Ecto neural progenitor cell (in vitro differentiated cells): ENCODE data around the gene TUBA1B.

ENCODE experiments used
- DNase-seq: peaks from one replicate; pipeline ENCODE4 v3.0.0-alpha.2; 2018; ENCODE audit warnings: low spot score

Gene TUBA1B

DNA sequence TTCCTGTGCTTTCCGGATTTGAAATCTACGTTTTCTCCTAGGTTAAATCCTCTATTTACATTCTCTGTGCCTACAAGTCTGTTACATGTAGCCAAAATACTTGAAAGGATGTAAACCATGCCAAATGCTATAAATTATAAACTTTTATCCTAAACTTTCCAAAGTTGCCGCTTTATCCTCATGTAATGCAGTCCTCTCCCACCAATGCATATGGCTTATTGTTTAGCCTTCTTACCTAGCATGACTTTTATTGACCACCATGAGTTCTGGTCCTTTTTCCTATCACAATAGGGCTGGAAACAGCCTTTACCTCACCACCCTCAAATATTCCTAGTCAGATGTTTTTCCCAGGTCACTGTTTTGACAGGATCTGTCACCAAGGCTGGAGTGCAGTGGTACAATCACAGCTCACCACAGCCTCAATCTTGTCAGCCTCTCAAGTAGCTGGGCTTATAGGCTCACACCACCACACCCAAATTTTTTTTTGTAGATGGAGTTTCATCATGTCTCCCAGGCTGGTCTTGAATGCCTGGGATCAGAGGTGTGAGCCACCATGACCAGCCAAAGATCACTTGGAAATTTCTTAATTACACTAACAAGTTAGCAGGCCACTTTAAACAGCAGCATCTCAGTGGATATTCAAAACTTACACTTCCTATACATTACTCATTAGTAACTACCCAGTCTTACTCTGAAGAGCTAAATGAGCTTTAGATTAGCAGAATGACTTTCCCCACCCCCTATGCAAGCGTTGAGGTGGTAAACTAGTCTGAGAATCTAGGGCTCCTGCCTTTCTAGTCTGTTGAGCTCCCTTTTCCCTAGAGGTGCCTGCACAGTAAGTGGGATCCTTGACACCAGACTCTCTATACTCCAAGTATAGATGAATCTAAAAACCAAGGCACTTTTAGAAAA is 4.1 kb downstream of the TUBA1B start:
- DNase-seq = no peak

DNA sequence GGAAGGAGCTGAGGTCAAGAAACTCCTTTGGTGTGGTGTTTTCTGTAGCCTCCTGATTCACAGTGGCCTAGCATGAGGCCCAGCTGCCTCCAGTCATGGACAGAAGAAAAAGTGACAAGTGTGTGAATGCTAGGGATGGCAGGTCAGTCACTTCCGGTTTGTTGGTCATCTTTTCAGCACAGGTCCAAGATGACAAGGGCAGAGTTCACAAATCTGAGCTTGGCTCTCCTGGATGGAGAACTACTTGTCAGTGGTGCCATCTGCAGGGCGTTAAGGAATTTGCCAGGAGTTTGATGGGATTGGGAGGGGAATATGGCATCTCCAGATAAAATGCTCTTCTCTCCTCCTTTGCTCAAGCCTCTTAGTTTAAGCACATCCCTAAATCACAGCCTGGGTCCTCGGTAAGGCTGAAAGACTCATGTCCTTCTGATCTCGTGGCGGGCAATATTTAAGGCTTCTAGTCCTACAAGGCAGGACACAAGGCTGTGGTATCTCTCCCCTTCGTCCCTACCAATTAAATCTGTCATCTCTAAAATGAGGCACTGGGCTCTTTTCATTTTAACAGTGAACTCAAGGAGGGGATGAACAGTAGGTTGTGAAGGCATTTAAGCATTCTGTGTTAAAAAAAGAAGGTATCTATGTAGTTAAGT is 10.0 kb downstream of the TUBA1B start:
- peak; percentile 66 for DNase-seq

DNA sequence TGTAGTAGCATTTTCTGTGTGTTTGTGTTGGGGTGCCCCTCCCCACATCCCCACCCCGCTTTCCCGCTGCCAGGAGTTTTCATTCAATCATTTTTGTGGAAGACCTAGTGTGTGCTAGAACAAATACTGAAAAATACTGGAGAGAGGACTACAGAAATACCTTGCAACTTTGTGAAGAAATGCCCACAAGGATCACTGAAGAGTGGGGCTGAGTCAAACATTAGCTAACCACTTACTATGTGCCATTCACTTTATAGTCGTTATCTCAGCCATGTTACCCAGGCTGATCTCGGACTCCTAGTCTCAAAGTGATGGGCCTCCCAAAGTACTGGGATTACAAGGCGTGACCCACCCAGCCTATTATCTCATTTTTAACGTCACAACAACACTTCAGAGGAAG is 20.0 kb downstream of the TUBA1B start:
- DNase-seq = no peak

DNA sequence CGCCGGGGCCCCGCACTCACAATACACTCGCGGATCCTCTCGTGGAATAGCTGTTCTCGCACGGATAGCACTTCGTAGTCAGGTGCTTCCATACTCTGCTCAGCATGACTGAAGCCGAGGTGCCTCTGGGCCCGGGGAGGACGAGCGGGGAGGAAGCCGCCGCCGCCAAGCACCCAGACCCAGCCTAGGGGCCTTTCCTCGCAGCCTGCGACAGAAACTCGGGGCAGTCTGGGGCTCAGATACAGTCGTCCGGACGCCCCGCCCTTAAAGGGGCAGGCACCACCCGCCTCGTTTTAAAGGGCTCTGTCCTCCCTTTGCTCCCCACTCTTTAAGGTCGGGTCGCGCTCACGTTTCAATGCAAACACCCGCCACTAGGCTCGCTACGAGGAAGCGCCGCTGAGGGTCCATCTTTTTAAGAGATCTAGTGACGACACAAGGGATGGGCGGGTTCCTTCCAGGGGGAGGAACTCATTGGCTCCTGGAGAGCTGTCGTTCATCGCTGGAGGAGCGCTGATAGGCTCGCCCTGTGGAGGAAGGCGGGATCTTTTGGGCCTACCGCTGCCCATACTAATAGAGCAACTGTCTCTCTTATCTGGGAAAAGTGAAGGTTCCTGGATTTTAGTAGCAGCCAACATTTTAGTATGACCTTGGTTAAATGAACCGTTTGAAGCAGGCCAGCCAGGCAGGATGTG is 20.6 kb downstream of the TUBA1B start, which contains the start of gene LMBR1L:
LMBR1L (minus strand) TSS at position 384 of the 692 bp plus-strand sequence; CDS start at position 92, 292 bp downstream.
- DNase-seq = peak; percentile 97

- peak; percentile 75 for DNase-seq
Measured at GRCh38 chr12:49109641-49110463, 21.3 kb downstream of the TUBA1B start.

GRCh38 chr12:49108958-49109404 is 22.2 kb downstream of the TUBA1B start:
- DNase-seq = no peak

GRCh38 chr12:49105504-49106084 is 25.6 kb downstream of the TUBA1B start:
- DNase-seq = no peak

DNA sequence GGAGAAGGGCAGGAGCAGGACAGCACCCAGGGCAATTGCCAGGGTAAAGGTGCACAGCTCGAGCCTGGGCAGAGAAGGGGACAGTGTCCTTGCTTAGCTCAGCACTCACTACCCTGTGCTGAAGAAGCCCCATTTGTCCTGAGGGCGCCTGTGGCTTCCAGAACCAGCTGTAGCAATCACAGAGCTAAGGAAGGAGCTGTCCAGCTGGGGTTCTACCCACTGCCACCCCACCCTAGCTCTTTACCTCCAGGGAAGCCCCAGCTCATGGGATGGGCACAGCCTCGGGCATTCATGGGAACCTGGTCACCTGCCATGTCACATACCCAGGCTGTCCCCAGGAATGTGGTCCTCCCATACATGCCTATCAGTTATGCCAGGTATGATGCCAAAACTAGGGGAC is 26.4 kb downstream of the TUBA1B start:
- no peak for DNase-seq

DNA sequence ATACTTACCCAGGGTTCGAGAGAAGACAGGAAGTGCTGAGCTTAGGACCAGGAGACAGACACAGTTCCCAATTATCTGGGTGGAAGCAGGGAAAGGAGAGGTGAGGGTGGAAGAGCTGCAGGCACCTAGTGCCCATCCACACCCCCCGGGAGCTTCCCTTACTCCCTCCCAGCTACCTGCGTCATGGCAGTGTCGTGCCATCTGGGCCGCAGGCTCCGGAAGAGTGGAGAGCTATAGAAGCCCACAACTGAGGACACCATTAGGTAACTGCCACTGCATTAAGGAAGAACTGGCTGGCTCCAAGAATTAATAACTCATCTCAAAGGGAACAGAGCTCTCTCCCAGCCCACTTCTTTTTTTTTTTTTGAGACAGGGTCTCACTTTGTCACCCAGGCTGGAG is 30.8 kb downstream of the TUBA1B start:
- no peak for DNase-seq

GRCh38 chr12:49098703-49099102 is 32.5 kb downstream of the TUBA1B start:
- no peak for DNase-seq

GRCh38 chr12:49098035-49098451 is 33.2 kb downstream of the TUBA1B start:
- DNase-seq = peak; percentile 86

- DNase-seq = no peak
Measured at GRCh38 chr12:49097381-49097780, 33.8 kb downstream of the TUBA1B start.

- no peak for DNase-seq
Measured at GRCh38 chr12:49094975-49095365, 36.2 kb downstream of the TUBA1B start.

GRCh38 chr12:49094160-49094974 is 36.8 kb downstream of the TUBA1B start, which contains the start of gene DHH:
Gene DHH (minus strand): TSS chr12:49094801. CDS start chr12:49094512, 289 bp downstream.
- DNase-seq = peak; percentile 83

- DNase-seq = peak; percentile 63
Measured at GRCh38 chr12:49093792-49094159, 37.4 kb downstream of the TUBA1B start.

GRCh38 chr12:49092816-49093406 is 38.3 kb downstream of the TUBA1B start:
- no peak for DNase-seq

DNA sequence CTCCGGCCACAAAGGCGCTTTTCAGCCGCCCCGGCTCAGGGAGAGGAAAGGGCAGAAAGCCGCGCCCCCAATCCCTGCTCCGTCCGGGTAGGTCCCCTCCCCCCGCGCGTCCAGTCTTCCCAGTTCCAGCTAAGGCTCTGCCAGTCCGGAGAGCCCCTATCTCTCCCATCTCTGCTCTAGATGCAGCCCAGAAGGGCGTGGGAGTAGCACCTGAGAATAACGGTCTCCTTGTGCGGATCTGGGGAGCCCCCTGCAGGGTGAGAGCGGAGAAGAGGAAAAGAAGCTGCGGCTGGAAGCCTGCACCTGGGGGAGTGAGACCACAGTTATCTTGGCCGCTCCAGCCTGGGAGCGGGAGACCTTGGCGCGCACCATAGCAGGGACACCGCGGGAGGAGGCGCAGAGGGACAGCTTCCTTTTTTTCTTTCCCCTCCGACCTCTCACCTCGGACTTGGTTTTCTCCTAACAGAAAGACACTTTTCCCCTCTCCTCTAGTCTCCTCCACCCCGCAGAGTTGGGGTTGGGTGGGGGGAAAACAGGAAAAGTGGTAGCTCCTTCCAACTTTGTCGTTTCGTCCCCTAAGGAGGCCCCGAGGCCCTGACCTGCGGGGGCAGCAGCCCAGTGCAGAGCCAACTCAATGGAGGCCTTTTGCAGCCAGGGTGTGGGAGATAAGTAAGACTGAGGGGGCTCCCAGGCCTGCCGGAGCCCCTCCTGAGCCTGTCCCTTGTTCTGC is 38.9 kb downstream of the TUBA1B start:
- DNase-seq = peak; percentile 87

DNA sequence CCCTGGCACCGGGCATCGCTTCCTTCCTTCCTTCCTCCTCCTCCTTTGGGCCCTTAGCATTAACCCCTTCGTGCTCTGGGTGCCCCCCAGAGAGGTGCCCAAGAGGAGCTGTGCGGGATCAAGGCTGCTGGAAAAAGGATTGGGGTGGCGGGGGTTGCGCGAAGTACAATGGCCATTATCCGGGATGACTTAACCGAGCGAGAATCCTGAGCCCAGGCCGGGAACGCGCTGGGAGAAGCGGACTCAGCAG is 39.4 kb downstream of the TUBA1B start:
- no peak for DNase-seq

GRCh38 chr12:49091056-49091835 is 39.9 kb downstream of the TUBA1B start:
- DNase-seq = no peak
